ENCODE data around the gene ATP6V1C2.

The ATP6V1C2 gene

GRCh38 chr2:10738192-10738591, 16.8 kb downstream of the ATP6V1C2 start:
- H3K79me2 ChIP-seq (ENCODE audit: control insufficient read depth, insufficient read depth, low read length) = no peaks in the 10 kb centered on the region
- no peaks in the 10 kb centered on the region for H3K4me1 ChIP-seq (ENCODE audit: control insufficient read depth, low read depth, low read length)
- no peak overlapping the region for H3K4ac ChIP-seq (ENCODE audit: low read depth, low read length)
- no peak overlapping the region for H3K27ac ChIP-seq (ENCODE audit: low read depth, low read length)
- no peaks in the 10 kb centered on the region for H3K27me3 ChIP-seq (ENCODE audit: insufficient read depth, low read length, poor library complexity)
- H2BK15ac ChIP-seq (replicated peaks; ENCODE audit: low read depth) = no peak overlapping the region
- H3K56ac ChIP-seq (ENCODE audit: low read length) = no peak overlapping the region
- no peak overlapping the region for H2AK5ac ChIP-seq (ENCODE audit: low read length)
- H2BK120ac ChIP-seq (ENCODE audit: low read depth, low read length) = no peak overlapping the region
- H3K18ac ChIP-seq (ENCODE audit: low read length) = no peak overlapping the region
- no CpG with 5 or more reads among the region's 6 CpGs for WGBS (ENCODE audit: extremely low coverage, insufficient coverage, low lambda C conversion rate)
- H3K4me2 ChIP-seq (ENCODE audit: low read length) = no peak overlapping the region
- H2BK5ac ChIP-seq (ENCODE audit: low read length) = no peak overlapping the region
- no peaks in the 10 kb centered on the region for H3K79me1 ChIP-seq (ENCODE audit: low read length)
- DNase-seq = no peak
- H3K23ac ChIP-seq (ENCODE audit: low read length) = no peak overlapping the region
- no peak overlapping the region for H4K5ac ChIP-seq (ENCODE audit: low read length)
- no peak overlapping the region for H3K4me3 ChIP-seq (ENCODE audit: low read length)
- no peak overlapping the region for H3K9ac ChIP-seq (ENCODE audit: low read length)
- no peak overlapping the region for H4K8ac ChIP-seq (ENCODE audit: low read depth, low read length)
- no peaks in the 10 kb centered on the region for H3K36me3 ChIP-seq (ENCODE audit: control insufficient read depth, insufficient read depth, low read length)

GRCh38 chr2:10740226-10740625, 18.8 kb downstream of the ATP6V1C2 start:
- Histone ChIP-seq H3K4ac (ENCODE audit: low read depth, low read length) (no peak overlapping the region), H2BK5ac (ENCODE audit: low read length) (no peak overlapping the region), H2AK5ac (ENCODE audit: low read length) (no peak overlapping the region), H3K9ac (ENCODE audit: low read length) (no peak overlapping the region), H3K56ac (ENCODE audit: low read length) (no peak overlapping the region), H2BK15ac (replicated peaks; ENCODE audit: low read depth) (no peak overlapping the region), H3K4me3 (ENCODE audit: low read length) (no peak overlapping the region), H3K27me3 (ENCODE audit: insufficient read depth, low read length, poor library complexity) (no peaks in the 10 kb centered on the region), H3K4me2 (ENCODE audit: low read length) (no peak overlapping the region), H4K8ac (ENCODE audit: low read depth, low read length) (no peak overlapping the region), H2BK120ac (ENCODE audit: low read depth, low read length) (no peak overlapping the region), H3K18ac (ENCODE audit: low read length) (no peak overlapping the region), H4K5ac (ENCODE audit: low read length) (no peak overlapping the region), H3K79me1 (ENCODE audit: low read length) (no peaks in the 10 kb centered on the region), H3K27ac (ENCODE audit: low read depth, low read length) (no peak overlapping the region), H3K23ac (ENCODE audit: low read length) (no peak overlapping the region), H3K4me1 (ENCODE audit: control insufficient read depth, low read depth, low read length) (no peaks in the 10 kb centered on the region), H3K79me2 (ENCODE audit: control insufficient read depth, insufficient read depth, low read length) (no peaks in the 10 kb centered on the region), H3K36me3 (ENCODE audit: control insufficient read depth, insufficient read depth, low read length) (no peaks in the 10 kb centered on the region)
- no CpG with 5 or more reads among the region's 3 CpGs for WGBS (ENCODE audit: extremely low coverage, insufficient coverage, low lambda C conversion rate)
- DNase-seq = no peak

DNA sequence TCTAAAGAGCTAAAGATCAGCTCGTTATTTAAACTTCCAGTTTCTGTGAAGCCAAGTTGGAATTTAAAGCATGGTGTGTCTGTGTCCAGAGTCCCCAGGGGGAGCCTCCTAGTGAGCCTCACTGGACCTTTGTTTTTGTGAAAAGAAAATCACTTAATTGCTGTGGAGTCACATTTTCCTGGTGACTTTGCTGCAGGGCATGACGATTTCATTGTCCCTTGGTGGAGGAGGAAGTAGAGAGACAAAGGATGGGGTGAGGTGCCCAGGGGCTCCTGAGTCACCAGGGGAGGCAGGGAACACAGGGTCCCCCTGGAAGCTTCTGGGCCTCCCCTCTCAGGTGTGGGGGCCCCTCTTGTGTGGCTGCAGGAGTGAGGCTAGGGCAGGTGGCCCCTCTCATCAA, 19.7 kb downstream of the ATP6V1C2 start:
- no CpG with 5 or more reads among the region's 2 CpGs for WGBS (ENCODE audit: extremely low coverage, insufficient coverage, low lambda C conversion rate)
- H3K23ac ChIP-seq (ENCODE audit: low read length) = no peak overlapping the region
- no peak overlapping the region for H3K4ac ChIP-seq (ENCODE audit: low read depth, low read length)
- H2BK120ac ChIP-seq (ENCODE audit: low read depth, low read length) = no peak overlapping the region
- no peak overlapping the region for H3K4me3 ChIP-seq (ENCODE audit: low read length)
- no peak overlapping the region for H3K18ac ChIP-seq (ENCODE audit: low read length)
- no peaks in the 10 kb centered on the region for H3K79me2 ChIP-seq (ENCODE audit: control insufficient read depth, insufficient read depth, low read length)
- peak; percentile 71 for DNase-seq
- no peak overlapping the region for H4K8ac ChIP-seq (ENCODE audit: low read depth, low read length)
- no peaks in the 10 kb centered on the region for H3K79me1 ChIP-seq (ENCODE audit: low read length)
- no peak overlapping the region for H3K27ac ChIP-seq (ENCODE audit: low read depth, low read length)
- H4K5ac ChIP-seq (ENCODE audit: low read length) = no peak overlapping the region
- H3K27me3 ChIP-seq (ENCODE audit: insufficient read depth, low read length, poor library complexity) = no peaks in the 10 kb centered on the region
- H3K4me1 ChIP-seq (ENCODE audit: control insufficient read depth, low read depth, low read length) = no peaks in the 10 kb centered on the region
- H2BK15ac ChIP-seq (replicated peaks; ENCODE audit: low read depth) = no peak overlapping the region
- no peak overlapping the region for H3K56ac ChIP-seq (ENCODE audit: low read length)
- H2BK5ac ChIP-seq (ENCODE audit: low read length) = no peak overlapping the region
- H2AK5ac ChIP-seq (ENCODE audit: low read length) = no peak overlapping the region
- no peak overlapping the region for H3K4me2 ChIP-seq (ENCODE audit: low read length)
- no peaks in the 10 kb centered on the region for H3K36me3 ChIP-seq (ENCODE audit: control insufficient read depth, insufficient read depth, low read length)
- no peak overlapping the region for H3K9ac ChIP-seq (ENCODE audit: low read length)

GRCh38 chr2:10742666-10743065, 21.2 kb downstream of the ATP6V1C2 start:
- no peak overlapping the region for H3K4me3 ChIP-seq (ENCODE audit: low read length)
- H3K23ac ChIP-seq (ENCODE audit: low read length) = no peak overlapping the region
- H2AK5ac ChIP-seq (ENCODE audit: low read length) = no peak overlapping the region
- H3K79me2 ChIP-seq (ENCODE audit: control insufficient read depth, insufficient read depth, low read length) = no peaks in the 10 kb centered on the region
- H2BK120ac ChIP-seq (ENCODE audit: low read depth, low read length) = no peak overlapping the region
- H3K9ac ChIP-seq (ENCODE audit: low read length) = no peak overlapping the region
- no peak overlapping the region for H2BK15ac ChIP-seq (replicated peaks; ENCODE audit: low read depth)
- no peaks in the 10 kb centered on the region for H3K79me1 ChIP-seq (ENCODE audit: low read length)
- H3K56ac ChIP-seq (ENCODE audit: low read length) = no peak overlapping the region
- H4K5ac ChIP-seq (ENCODE audit: low read length) = no peak overlapping the region
- WGBS (ENCODE audit: extremely low coverage, insufficient coverage, low lambda C conversion rate) = no CpG with 5 or more reads among the region's 11 CpGs
- H3K4me2 ChIP-seq (ENCODE audit: low read length) = no peak overlapping the region
- no peak overlapping the region for H3K4ac ChIP-seq (ENCODE audit: low read depth, low read length)
- no peak overlapping the region for H4K8ac ChIP-seq (ENCODE audit: low read depth, low read length)
- no peak overlapping the region for H2BK5ac ChIP-seq (ENCODE audit: low read length)
- H3K4me1 ChIP-seq (ENCODE audit: control insufficient read depth, low read depth, low read length) = no peaks in the 10 kb centered on the region
- no peak overlapping the region for H3K27ac ChIP-seq (ENCODE audit: low read depth, low read length)
- no peaks in the 10 kb centered on the region for H3K27me3 ChIP-seq (ENCODE audit: insufficient read depth, low read length, poor library complexity)
- DNase-seq = no peak
- H3K36me3 ChIP-seq (ENCODE audit: control insufficient read depth, insufficient read depth, low read length) = no peaks in the 10 kb centered on the region
- H3K18ac ChIP-seq (ENCODE audit: low read length) = no peak overlapping the region

GRCh38 chr2:10750610-10751009, 29.2 kb downstream of the ATP6V1C2 start:
- no peaks in the 10 kb centered on the region for H3K27me3 ChIP-seq (ENCODE audit: insufficient read depth, low read length, poor library complexity)
- no peaks in the 10 kb centered on the region for H3K36me3 ChIP-seq (ENCODE audit: control insufficient read depth, insufficient read depth, low read length)
- H2AK5ac ChIP-seq (ENCODE audit: low read length) = no peak overlapping the region
- no peak overlapping the region for H4K8ac ChIP-seq (ENCODE audit: low read depth, low read length)
- H3K18ac ChIP-seq (ENCODE audit: low read length) = no peak overlapping the region
- H3K4me3 ChIP-seq (ENCODE audit: low read length) = no peak overlapping the region
- H3K79me1 ChIP-seq (ENCODE audit: low read length) = no peaks in the 10 kb centered on the region
- no peak overlapping the region for H3K27ac ChIP-seq (ENCODE audit: low read depth, low read length)
- no peak overlapping the region for H2BK15ac ChIP-seq (replicated peaks; ENCODE audit: low read depth)
- no peak overlapping the region for H3K9ac ChIP-seq (ENCODE audit: low read length)
- no CpG with 5 or more reads among the region's 6 CpGs for WGBS (ENCODE audit: extremely low coverage, insufficient coverage, low lambda C conversion rate)
- H2BK5ac ChIP-seq (ENCODE audit: low read length) = no peak overlapping the region
- H2BK120ac ChIP-seq (ENCODE audit: low read depth, low read length) = no peak overlapping the region
- no peak overlapping the region for H4K5ac ChIP-seq (ENCODE audit: low read length)
- no peak overlapping the region for H3K4me2 ChIP-seq (ENCODE audit: low read length)
- H3K56ac ChIP-seq (ENCODE audit: low read length) = no peak overlapping the region
- H3K79me2 ChIP-seq (ENCODE audit: control insufficient read depth, insufficient read depth, low read length) = no peaks in the 10 kb centered on the region
- DNase-seq = no peak
- no peak overlapping the region for H3K4ac ChIP-seq (ENCODE audit: low read depth, low read length)
- H3K4me1 ChIP-seq (ENCODE audit: control insufficient read depth, low read depth, low read length) = no peaks in the 10 kb centered on the region
- no peak overlapping the region for H3K23ac ChIP-seq (ENCODE audit: low read length)

GRCh38 chr2:10752236-10752635, 30.8 kb downstream of the ATP6V1C2 start:
- no peak overlapping the region for H4K5ac ChIP-seq (ENCODE audit: low read length)
- no peaks in the 10 kb centered on the region for H3K4me1 ChIP-seq (ENCODE audit: control insufficient read depth, low read depth, low read length)
- H2BK5ac ChIP-seq (ENCODE audit: low read length) = no peak overlapping the region
- no peak overlapping the region for H3K23ac ChIP-seq (ENCODE audit: low read length)
- no peaks in the 10 kb centered on the region for H3K27me3 ChIP-seq (ENCODE audit: insufficient read depth, low read length, poor library complexity)
- H3K79me2 ChIP-seq (ENCODE audit: control insufficient read depth, insufficient read depth, low read length) = no peaks in the 10 kb centered on the region
- no peak overlapping the region for H3K9ac ChIP-seq (ENCODE audit: low read length)
- H3K79me1 ChIP-seq (ENCODE audit: low read length) = no peaks in the 10 kb centered on the region
- no peak overlapping the region for H3K4me2 ChIP-seq (ENCODE audit: low read length)
- H2BK120ac ChIP-seq (ENCODE audit: low read depth, low read length) = no peak overlapping the region
- H3K27ac ChIP-seq (ENCODE audit: low read depth, low read length) = no peak overlapping the region
- no CpG with 5 or more reads among the region's 5 CpGs for WGBS (ENCODE audit: extremely low coverage, insufficient coverage, low lambda C conversion rate)
- no peak overlapping the region for H2AK5ac ChIP-seq (ENCODE audit: low read length)
- H3K36me3 ChIP-seq (ENCODE audit: control insufficient read depth, insufficient read depth, low read length) = no peaks in the 10 kb centered on the region
- DNase-seq = no peak
- H2BK15ac ChIP-seq (replicated peaks; ENCODE audit: low read depth) = no peak overlapping the region
- H3K18ac ChIP-seq (ENCODE audit: low read length) = no peak overlapping the region
- H3K4me3 ChIP-seq (ENCODE audit: low read length) = no peak overlapping the region
- no peak overlapping the region for H3K4ac ChIP-seq (ENCODE audit: low read depth, low read length)
- no peak overlapping the region for H4K8ac ChIP-seq (ENCODE audit: low read depth, low read length)
- H3K56ac ChIP-seq (ENCODE audit: low read length) = no peak overlapping the region
